Stimulated activated CD8-positive, alpha-beta memory T cell treated with anti-CD3 and anti-CD28 coated beads, Interleukin-12 subunit alpha, Interleukin-12 subunit beta, amount 100 ng/mL, for 24 hours (primary cell): ENCODE measurements around the gene NPIPB2.
A peak's percentile ranks its signal among the peaks of the same experiment; 100 is the strongest.
"Not testable (repeated sequence)": the region's sequence is repeated elsewhere in the genome, so short reads cannot be mapped to it uniquely, and the experiment has no call there.

ENCODE experiments used
- DNase-seq: peaks from one replicate; pipeline ENCODE4 v3.0.0-alpha.2; 2020; ENCODE audit errors: extremely low read depth

NPIPB2 gene

GRCh38 chr16:11957591-11958395, 15.9 kb upstream of the NPIPB2 start:
- no peak for DNase-seq

- no peak for DNase-seq
These were observed 14.7 kb upstream of the NPIPB2 start for GRCh38 chr16:11956558-11956957.

GRCh38 chr16:11955713-11956123, 13.9 kb upstream of the NPIPB2 start:
- DNase-seq: no peak

- DNase-seq: not testable (repeated sequence)
These were observed 11.7 kb upstream of the NPIPB2 start for GRCh38 chr16:11953576-11953975.

- DNase-seq: no peak
These were observed 8.5 kb upstream of the NPIPB2 start for GRCh38 chr16:11950388-11950787.

GRCh38 chr16:11949527-11949926, 7.7 kb upstream of the NPIPB2 start:
- DNase-seq: no peak

- DNase-seq: no peak
These were observed 7.0 kb upstream of the NPIPB2 start for GRCh38 chr16:11948819-11949218.

GRCh38 chr16:11946433-11946832, 4.6 kb upstream of the NPIPB2 start:
- DNase-seq: no peak

GRCh38 chr16:11927350-11927749, 14.5 kb downstream of the NPIPB2 start:
- DNase-seq: not testable (repeated sequence)

GRCh38 chr16:11924046-11924445, 17.8 kb downstream of the NPIPB2 start:
- not testable (repeated sequence) for DNase-seq

- no peak for DNase-seq
These were observed 25.1 kb downstream of the NPIPB2 start for GRCh38 chr16:11916524-11917285.

- DNase-seq: peak; percentile 99
These were observed 26.0 kb downstream of the NPIPB2 start, which contains the start of gene GSPT1 for GRCh38 chr16:11915644-11916523. Gene GSPT1, minus strand, starts transcription at chr16:11915956. Its CDS starts 236 bp downstream, at chr16:11915720.

GRCh38 chr16:11915114-11915643, 26.7 kb downstream of the NPIPB2 start:
- DNase-seq: peak; percentile 7

- peak; percentile 11 for DNase-seq
These were observed 27.4 kb downstream of the NPIPB2 start for GRCh38 chr16:11914210-11915113.

- no peak for DNase-seq
These were observed 28.3 kb downstream of the NPIPB2 start for GRCh38 chr16:11913425-11914079.

- DNase-seq: no peak
These were observed 31.9 kb downstream of the NPIPB2 start for GRCh38 chr16:11909653-11910545.

GRCh38 chr16:11907160-11907970, 34.5 kb downstream of the NPIPB2 start:
- DNase-seq: no peak

- no peak for DNase-seq
These were observed 37.9 kb downstream of the NPIPB2 start for GRCh38 chr16:11903906-11904305.
